HFF-Myc (cell line): ENCODE measurements around the gene NDUFS8.
"Not testable (repeated sequence)": the region's sequence is repeated elsewhere in the genome, so short reads cannot be mapped to it uniquely, and the experiment has no call there.

Experiments
- DNase-seq: peaks from one replicate; pipeline ENCODE4 v3.0.0-alpha.2; 2011; ENCODE audit warnings: low read depth; ENCODE audit errors: extremely low read depth
- H3K4me3 ChIP-seq: replicated peaks from 2 replicates; pipeline ENCODE4 v1.5.1; 2011; ENCODE audit warnings: low read depth, mild to moderate bottlenecking, control low read depth, low read length
- TF ChIP-seq, protein P1 (sequence below): IDR thresholded peaks from 2 replicates; pipeline ENCODE4 v1.5.1; 2012; ENCODE audit warnings: mild to moderate bottlenecking, low read depth, low read length, control low read depth; ENCODE audit errors: missing control alignments

NDUFS8 gene

DNA sequence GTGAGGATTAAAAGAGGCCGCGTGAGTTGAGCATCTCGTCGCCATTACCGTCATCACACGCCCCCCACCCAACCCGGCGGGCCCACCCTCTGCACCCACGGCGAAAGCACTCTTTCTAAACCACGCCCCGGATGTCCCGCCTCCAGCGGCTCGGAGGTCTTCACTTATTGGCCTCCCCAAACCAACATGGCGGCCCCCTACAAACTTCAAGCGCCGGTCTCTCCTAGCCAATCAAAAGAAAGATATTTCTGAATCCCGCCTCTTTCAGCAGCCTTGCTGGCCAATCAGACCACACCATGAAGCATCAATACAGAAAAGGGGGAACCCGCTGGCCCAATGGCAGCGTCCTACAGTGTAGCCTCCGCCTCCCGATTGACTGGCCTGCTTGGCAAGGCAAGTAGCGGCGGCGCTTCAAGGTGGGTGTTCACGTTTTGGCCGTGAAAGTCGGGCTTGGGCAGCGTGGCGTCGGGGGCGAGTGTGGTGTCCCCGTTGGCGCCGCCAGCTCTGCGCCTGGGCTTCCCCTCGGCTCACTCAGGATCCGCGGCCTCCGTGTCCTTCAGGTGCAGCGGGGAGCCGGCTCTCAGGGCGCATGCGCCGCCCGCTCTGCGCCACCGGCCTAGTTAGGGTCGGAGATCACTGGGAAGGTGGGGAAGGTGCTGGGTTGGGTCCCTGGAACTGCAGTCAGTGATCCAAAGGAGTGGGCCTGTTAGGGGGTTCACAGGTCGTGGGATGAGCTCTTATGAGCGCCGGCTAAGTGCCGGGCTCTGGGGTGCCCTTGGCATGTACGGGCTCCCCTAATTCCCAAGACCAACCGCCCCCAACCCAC lies at the start of gene NDUFS8:
TSS of gene NDUFS8 (plus strand) at position 364 of the 826 bp plus-strand sequence. CDS start 1,471 bp downstream, outside the sequence.
- H3K4me3 ChIP-seq: peak within 1 kb of the TSS; percentile 97
- peak; percentile 96 for DNase-seq
- TF ChIP-seq, protein P1, sequence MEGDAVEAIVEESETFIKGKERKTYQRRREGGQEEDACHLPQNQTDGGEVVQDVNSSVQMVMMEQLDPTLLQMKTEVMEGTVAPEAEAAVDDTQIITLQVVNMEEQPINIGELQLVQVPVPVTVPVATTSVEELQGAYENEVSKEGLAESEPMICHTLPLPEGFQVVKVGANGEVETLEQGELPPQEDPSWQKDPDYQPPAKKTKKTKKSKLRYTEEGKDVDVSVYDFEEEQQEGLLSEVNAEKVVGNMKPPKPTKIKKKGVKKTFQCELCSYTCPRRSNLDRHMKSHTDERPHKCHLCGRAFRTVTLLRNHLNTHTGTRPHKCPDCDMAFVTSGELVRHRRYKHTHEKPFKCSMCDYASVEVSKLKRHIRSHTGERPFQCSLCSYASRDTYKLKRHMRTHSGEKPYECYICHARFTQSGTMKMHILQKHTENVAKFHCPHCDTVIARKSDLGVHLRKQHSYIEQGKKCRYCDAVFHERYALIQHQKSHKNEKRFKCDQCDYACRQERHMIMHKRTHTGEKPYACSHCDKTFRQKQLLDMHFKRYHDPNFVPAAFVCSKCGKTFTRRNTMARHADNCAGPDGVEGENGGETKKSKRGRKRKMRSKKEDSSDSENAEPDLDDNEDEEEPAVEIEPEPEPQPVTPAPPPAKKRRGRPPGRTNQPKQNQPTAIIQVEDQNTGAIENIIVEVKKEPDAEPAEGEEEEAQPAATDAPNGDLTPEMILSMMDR: no peak

DNA sequence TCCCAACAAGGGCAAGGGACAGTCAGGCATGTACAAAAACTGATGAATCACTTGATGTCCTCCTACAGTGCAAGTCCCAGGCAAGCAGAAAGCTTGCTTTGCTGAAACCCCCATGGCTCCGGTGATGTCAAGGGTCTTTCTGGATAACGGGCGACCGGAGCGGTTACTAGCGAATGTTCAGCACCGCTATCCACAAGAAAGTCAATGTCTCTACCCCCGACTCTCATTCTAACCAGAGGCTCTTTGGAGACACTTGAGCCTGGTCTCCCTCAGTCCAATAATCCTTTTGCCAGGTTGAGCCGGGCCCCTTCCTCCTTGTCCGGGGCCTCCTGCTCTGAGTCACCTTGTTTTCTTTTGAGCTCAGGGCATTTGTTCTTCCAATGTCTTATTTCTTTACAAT lies 49.3 kb upstream of the NDUFS8 start:
- H3K4me3 ChIP-seq, DNase-seq: not testable (repeated sequence)

DNA sequence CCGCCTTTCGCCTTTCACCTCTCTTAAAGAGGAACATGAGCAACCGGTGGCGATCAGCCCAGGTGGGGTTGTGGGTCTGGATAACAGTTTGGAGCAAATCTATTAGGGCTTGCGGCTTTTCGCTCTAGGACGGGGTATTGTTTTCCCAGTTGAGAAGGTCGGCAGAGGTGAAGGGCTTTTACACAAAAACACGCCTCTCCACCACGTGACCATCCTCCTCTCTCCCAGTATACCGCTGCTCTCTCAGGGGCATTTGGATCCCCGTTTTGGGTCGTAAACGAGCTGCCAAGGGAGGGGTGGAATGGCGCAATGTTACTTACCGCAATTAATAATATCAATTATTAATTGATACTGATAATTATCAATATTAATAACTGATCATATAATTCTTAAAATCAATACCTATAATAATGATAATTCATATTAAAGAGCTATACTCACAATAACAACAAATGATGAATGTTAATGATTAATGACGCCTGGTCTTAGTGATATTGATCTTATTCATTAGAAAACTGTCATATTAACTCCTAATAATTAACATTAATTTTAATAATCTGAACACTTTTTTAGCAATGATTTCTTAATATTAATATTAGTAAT lies 48.1 kb upstream of the NDUFS8 start:
- H3K4me3 ChIP-seq, DNase-seq: not testable (repeated sequence)

DNA sequence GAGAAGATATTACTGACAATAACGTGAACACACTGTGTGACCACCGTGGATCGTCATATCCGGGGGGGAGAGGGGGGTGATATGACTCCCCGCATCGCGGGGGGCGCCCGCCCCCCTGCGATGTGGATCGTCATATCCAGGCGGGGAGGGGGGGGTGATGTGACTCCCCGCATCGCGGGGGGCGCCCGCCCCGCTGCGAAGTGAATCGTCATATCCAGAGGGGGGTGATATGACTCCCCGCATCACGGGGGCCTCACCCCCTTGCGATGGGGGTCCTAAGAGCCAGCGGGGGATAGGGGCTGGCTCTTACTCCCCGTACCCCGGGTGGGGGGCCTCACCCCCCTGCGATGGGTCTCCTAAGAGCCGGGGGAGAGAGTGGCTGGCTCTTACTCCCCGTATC lies 46.5 kb upstream of the NDUFS8 start:
- DNase-seq: no peak
- H3K4me3 ChIP-seq: no peak overlapping the region
- TF ChIP-seq, protein P1: no peak

DNA sequence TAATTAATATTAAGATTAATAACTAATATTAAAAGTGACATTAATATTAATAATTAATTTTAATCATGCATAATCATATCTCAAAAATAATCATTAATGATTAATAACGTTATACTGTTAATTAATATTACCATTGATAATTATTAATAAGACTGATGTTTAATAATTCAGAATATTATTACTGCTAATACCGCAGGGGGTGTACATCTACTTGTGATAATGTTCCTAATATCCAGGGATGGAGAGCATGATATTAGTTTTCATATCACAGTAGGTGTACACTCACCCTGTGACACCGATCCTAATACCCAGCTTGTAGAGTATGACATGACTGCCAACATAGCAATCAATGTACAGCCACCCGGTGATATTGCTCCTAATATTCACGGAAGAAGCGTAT lies 45.2 kb upstream of the NDUFS8 start:
- not testable (repeated sequence) for DNase-seq, H3K4me3 ChIP-seq

DNA sequence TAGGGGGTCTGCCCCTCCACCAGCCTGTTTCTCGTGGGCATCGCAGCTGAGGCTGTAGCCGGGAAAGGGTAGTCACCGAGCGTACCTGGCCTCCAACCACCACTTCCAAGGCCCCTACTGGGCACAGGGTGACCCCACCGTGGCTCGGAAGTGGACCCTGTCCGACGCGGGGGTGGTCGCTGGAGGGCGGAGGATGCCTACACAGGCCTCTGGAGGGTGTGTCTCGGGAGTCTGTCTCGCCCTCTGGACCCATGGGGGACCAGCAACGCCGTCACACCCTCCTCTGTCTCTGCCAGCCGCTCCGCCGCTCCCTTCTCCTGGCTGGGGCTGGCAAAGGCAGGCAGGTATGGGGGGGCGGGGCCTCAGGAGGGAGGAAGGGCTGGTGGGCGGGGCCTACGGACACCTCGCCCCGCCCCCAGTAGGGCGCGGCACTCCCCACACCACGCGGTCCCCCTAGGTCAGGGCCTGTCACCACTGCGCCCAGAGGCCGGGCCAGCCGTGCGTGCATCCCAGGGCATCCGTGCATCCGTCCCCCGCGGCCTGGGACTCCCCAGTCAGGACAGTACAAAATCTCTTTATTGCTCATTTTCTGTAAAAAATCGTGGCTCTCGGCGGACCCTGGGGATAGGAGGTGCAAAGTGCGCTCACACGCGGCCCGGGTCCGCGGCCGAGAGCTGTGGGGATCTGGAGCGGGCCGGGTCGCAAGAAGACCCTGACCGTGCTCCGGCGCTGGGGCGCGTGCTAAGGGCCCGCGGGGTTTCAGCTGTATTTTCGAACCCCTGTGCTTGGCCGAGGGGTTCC lies 39.7 kb upstream of the NDUFS8 start:
- not testable (repeated sequence) for H3K4me3 ChIP-seq, DNase-seq

DNA sequence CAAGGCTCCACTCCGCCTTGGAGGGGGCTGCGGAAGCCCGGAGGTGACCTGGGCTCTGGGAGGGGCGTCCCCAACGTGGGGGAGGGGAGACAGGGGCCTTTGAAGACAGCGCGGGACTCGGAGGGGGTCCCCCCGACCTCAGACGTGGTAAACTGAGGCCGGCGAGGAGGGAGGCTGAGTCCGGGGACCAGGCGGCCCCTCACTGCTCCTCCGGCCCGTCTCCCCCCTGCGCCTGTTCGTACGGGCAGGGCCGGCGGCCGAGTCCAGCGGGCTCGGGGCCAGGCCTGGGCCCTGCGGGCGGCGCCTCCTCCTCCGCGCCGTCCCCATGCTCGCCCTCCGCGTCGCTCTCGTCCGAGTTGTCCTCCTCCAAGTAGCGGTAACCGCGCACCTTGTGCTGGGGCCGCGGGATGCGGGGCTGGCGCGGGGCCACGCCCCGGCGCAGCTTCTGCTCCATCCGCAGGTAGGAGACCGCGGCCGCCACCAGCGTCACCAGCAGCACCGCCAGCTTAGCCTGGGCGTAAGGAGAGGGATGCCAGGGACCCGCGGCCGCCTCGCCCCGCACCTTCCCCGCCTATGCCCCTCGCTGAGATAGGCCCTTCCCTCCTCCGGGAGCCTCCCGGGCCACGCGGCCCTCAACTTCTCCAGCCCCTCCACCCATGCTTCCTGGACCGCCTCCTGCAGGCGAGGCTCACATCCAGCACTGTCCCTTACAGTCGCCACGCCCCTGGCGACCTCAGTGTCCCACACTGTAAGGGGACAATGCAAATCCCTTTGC lies 38.9 kb upstream of the NDUFS8 start:
- not testable (repeated sequence) for DNase-seq, H3K4me3 ChIP-seq

DNA sequence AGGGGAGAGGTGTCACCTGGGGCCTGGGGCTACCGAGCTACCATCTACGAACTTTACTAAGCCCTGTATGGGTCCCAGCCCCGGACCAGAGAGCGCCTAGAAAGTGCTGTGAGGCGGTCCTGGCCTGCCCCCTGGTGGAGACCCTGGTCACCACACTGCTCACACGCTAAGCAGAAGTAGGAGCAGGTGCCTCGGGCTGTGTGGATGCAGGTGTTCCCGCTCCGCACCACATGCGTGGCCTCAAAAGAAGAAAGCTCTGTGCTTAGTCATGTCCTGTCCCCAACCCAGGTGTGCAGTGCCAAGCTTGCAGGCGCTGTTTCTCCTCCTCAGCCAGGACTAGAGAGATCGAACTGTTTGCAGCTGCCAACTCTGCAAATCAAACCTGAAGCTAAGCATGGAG lies 36.7 kb upstream of the NDUFS8 start:
- TF ChIP-seq, protein P1: peak; percentile 46
- DNase-seq, H3K4me3 ChIP-seq: not testable (repeated sequence)

DNA sequence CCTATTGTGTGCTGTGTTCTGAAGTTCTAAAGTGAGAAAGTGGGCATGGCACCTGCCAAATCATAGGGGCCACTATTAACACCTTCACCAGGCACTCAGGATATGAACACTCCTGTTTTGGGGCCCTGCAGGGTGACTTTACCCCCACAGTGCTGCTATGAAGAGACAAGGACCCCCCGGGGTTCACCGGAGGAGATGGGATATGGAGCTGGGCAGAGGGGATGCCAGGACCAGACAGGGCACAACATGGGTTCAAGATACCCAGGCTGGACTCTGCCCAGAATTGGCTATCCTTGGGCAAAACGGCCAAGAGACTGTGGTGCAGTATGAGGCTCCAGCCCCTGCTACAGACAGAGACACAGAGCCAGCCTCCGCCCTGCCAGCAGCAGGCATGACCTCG lies 36.1 kb upstream of the NDUFS8 start:
- not testable (repeated sequence) for H3K4me3 ChIP-seq, DNase-seq

DNA sequence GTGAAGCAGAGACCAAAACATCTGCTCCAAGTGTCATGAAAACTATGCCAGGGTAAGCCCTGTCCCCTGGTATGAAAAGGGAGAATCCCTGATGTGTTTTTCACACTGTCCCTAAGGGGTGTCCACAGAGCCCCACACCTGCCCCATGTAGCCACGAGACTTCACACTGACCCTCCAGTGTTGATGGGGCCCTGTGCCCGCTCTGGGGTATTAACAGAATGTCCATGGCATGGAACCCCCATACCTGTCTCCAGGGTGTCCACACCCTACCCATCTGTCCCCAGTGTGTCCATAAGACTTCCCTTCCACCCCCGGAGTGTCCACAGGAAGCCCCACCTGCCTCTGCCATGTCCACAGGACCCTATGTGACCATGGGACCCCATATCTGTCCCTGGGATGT lies 35.4 kb upstream of the NDUFS8 start:
- DNase-seq, H3K4me3 ChIP-seq: not testable (repeated sequence)

DNA sequence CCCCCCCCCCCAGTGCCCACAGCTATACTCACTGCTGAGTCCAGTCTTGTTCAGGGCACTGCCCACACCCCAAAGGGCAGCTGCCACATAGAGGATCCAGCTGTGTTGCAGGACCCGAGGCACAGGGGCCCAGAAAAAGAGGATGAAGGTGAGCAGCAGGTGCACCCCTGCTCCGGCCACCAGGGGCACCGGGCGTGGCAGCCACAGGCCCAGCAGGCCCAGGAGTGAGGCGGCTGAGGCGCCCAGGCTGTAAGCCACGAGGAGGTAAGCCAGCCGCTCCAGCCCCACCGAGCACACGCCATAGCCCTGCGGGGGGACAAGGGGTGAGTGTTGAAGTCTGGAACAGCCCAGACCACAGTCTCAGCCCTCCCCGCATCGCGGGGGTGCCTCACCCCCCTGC lies 34.9 kb upstream of the NDUFS8 start:
- H3K4me3 ChIP-seq, DNase-seq: not testable (repeated sequence)
